C4-2B (cell line): ENCODE results near the gene SCAANT1.

Experiments
- H3K27ac ChIP-seq: fragments of 450-650 bp; 2 replicates; pipeline ENCODE4 v1.5.1; 2017
- CTCF ChIP-seq: fragments of 450-650 bp; conservative IDR thresholded peaks from 2 replicates; pipeline ENCODE4 v1.5.1; 2017; ENCODE audit warnings: mild to moderate bottlenecking
- ZFX ChIP-seq: fragments of 450-650 bp; IDR thresholded peaks from 2 replicates; pipeline ENCODE4 v1.6.1; 2017

SCAANT1 gene

GRCh38 chr3:63911873-63912767 is at the start of gene SCAANT1:
TSS of gene SCAANT1 (minus strand) at chr3:63912383.
- TF ChIP-seq CTCF (peak; percentile 24), ZFX (peak; percentile 61)
- peak within 1 kb of the TSS; percentile 77 for H3K27ac ChIP-seq

- TF ChIP-seq CTCF (peak; percentile 71), ZFX (no peak)
- no peak overlapping the region for H3K27ac ChIP-seq
These were observed 49.7 kb upstream of the SCAANT1 start for GRCh38 chr3:63961891-63962290.

GRCh38 chr3:63960048-63960711 is 48.0 kb upstream of the SCAANT1 start:
- TF ChIP-seq ZFX (no peak), CTCF (no peak)
- H3K27ac ChIP-seq, result no peak overlapping the region

- TF ChIP-seq CTCF (no peak), ZFX (no peak)
- no peak overlapping the region for H3K27ac ChIP-seq
These were observed 47.0 kb upstream of the SCAANT1 start for GRCh38 chr3:63959146-63959545.

- TF ChIP-seq ZFX (no peak), CTCF (no peak)
- no peak overlapping the region for H3K27ac ChIP-seq
These were observed 43.8 kb upstream of the SCAANT1 start for GRCh38 chr3:63955830-63956545.

- H3K27ac ChIP-seq, result no peak overlapping the region
- TF ChIP-seq ZFX (no peak), CTCF (no peak)
These were observed 43.0 kb upstream of the SCAANT1 start for GRCh38 chr3:63955036-63955650.
